ENCODE data around the gene MGAT5B.

Gene MGAT5B

GRCh38 chr17:76830987-76831715, 37.1 kb upstream of the MGAT5B start:
- TF ChIP-seq CTCF (IDR thresholded peaks at IDR 0.05; ENCODE audit: extremely low read depth, missing control alignments), result no peak
- no peak for DNase-seq (ENCODE audit: low spot score)

GRCh38 chr17:76833034-76833644, 35.1 kb upstream of the MGAT5B start:
- DNase-seq (ENCODE audit: low spot score), result no peak

DNA sequence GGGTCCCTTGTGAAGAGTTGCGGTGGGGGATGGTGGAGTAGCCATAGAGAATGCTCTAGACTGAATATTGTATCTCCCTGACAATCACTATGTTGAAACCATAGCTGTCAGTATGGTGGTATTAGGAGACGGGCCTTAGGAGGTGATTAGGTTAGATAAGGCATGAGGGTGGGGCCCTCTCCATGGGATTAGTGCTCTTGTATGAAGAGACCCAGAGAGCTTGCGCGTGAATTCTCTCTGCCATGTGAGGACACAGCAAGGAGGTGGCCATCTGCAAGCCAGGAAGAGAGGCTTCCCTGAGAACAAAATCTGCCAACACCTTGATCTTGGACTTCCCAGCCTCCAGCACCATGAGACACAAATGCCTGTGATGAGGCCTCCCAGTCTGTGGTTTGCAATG, 34.5 kb upstream of the MGAT5B start:
- TF ChIP-seq CTCF (IDR thresholded peaks at IDR 0.05; ENCODE audit: extremely low read depth, missing control alignments), result no peak
- no peak for DNase-seq (ENCODE audit: low spot score)

More at GRCh38 chr17:76833034-76833644, 35.1 kb upstream of the MGAT5B start:
- no peak for TF ChIP-seq CTCF (IDR thresholded peaks at IDR 0.05; ENCODE audit: extremely low read depth, missing control alignments)

- TF ChIP-seq CTCF (IDR thresholded peaks at IDR 0.05; ENCODE audit: extremely low read depth, missing control alignments), result no peak
- no peak for DNase-seq (ENCODE audit: low spot score)
These were observed 33.3 kb upstream of the MGAT5B start for GRCh38 chr17:76834870-76835269.

- no peak for DNase-seq (ENCODE audit: low spot score)
- no peak for TF ChIP-seq CTCF (IDR thresholded peaks at IDR 0.05; ENCODE audit: extremely low read depth, missing control alignments)
These were observed 27.8 kb upstream of the MGAT5B start for GRCh38 chr17:76840443-76840767.

DNA sequence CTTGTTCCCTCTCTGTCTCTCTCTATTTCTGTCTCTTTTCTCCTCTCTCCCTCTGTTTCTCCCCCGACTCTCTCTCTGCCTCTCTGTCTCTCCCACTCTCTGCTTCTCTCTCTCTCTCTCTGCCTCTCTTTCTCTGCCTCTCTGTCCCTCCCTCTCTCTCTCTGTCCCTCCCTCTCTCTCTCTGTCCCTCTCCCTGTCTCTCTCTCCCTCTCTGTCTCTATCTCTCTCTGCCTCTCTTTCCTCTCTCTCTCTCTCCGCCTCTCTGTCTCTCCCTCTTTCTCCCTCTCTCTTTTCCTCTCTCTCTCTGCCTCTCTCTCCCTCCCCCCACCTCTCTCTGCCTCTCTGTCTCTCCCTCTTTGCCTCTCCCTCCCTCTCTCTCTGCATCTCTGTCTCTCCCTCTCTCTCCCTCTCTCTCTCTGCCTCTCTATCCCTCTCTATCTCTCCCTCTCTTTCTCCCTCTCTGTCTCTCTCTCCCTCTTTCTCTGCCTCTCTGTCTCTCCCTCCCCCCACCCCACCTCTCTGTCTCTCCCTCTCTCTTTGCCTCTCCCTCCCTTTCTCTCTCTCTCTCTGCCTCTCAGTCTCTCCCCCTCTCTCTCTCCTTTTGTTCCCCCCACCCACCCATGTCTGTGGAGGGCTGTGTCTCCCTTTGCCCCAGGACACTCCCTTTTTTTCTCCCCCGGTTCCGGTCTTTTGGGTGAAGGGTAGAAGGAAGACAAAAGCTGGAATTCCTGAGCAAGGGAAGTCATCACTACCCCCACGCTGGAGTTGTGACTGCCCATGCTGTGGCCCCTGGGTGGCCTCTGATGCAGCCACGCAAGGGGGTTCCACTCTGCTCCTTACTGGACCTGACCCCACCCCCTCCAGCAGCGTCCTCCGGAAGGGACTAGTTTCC, 27.1 kb upstream of the MGAT5B start:
- no peak for DNase-seq (ENCODE audit: low spot score)
- no peak for TF ChIP-seq CTCF (IDR thresholded peaks at IDR 0.05; ENCODE audit: extremely low read depth, missing control alignments)
